GM19023 (cell line): ENCODE measurements around the gene TOLLIP.
"Not testable (repeated sequence)": the region's sequence is repeated elsewhere in the genome, so short reads cannot be mapped to it uniquely, and the experiment has no call there.

Experiments
- ATAC-seq: cut with Tn5 transposase; IDR thresholded peaks from one replicate; pipeline ENCODE4 v1.9.1; 2021; ENCODE audit warnings: mild to moderate bottlenecking, moderate library complexity; ENCODE audit not compliant: unreplicated experiment

TOLLIP gene

DNA sequence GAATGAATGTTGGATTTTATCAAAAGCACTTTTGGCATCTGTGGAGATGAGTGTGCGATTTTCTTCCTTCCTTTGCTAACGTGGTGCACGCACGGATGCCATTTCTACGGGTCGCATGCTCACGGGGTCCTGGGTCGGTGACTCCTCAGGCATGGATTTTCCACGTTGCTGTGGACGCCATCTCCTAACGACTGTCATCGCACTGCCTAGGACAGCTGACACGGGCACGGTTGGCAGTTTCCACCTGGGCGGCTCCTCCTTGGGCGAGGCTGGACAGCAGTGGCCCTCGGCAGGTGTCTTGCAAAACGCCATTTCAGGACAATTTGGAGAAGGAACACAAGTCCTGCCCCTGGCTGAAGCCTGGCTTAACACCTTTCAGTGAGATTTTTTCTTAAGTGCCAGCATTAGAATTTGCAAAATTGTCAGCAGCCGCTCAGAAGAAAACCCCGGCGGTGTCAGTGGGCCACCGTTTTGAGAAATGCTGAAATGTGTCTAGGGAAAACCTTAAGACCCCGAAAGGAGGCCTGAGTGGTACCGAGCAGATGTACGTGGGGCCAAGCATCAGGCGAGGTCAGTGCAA is 34.7 kb upstream of the TOLLIP start:
- no peak for ATAC-seq

DNA sequence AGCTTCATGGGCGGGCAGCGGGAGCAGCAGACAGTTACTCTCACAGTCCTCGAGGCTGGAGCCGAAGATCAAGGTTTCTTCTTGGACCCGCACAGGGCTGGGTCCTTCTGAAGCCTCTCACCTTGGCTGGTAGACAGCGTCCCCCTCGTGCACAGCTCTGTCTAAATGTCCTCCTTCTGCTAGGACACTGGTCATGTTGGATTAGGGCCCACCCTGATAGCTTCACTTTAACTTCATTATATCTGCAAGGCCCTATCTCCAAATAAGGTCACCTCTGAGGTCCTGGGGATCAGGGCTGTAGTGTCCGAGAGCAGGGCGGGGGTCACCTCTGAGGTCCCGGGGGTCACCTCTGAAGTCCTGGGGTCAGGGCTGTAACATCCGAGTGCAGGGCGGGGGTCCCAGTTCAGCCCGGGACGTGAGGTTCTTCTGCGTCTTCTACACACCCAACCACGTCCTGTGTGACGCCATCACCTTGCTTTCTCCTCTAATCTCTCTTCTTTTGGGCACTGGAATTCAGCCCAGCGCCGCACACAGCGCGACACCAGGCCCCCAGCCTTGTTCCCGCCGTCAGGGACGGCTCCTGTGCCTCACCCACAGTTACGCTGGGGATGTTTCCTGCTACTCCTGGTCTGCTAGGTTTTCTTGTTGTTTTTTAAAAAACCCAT is 34.1 kb upstream of the TOLLIP start:
- no peak for ATAC-seq

DNA sequence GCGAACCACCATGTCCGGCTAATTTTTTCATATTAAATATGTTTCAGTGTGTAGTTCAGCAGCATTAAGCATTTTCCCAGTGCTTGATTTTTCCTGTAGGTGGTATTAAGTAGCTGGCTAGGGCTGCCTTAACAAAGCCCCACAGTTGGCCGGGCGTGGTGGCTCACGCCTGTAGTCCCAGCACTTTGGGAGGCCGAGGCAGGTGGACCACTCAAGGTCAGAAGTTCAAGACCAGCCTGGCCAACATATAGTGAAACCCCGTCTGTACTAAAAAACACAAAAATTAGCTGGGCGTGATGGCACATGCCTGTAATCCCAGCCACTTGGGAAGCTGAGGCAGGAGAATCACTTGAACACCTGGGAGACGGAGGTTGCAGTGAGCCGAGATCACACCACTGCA is 33.5 kb upstream of the TOLLIP start:
- no peak for ATAC-seq

DNA sequence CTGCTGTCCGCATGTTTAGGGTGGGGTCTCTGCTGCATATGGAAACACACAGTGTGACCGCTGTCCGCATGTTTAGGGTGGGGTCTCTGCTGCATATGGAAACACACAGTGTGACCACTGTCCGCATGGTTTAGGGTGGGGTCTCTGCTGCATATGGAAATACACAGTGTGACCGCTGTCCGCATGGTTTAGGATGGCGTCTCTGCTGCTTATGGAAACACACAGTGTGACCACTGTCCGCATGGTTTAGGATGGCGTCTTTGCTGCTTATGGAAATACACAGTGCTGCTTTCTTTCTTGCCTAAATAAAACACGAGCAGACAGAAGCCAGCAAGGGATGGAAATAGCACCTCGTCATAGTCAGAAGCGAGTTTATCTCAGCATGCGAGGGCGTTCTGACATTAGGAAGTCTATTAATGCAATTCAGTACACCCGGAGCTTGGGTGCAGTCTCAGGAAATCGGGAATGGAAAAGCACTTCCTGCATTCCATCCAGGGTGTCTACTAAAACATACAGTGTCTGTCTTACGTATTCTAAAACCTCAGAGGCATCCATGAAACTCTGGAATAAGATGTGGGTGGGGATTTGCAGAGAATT is 32.6 kb upstream of the TOLLIP start:
- ATAC-seq = no peak

DNA sequence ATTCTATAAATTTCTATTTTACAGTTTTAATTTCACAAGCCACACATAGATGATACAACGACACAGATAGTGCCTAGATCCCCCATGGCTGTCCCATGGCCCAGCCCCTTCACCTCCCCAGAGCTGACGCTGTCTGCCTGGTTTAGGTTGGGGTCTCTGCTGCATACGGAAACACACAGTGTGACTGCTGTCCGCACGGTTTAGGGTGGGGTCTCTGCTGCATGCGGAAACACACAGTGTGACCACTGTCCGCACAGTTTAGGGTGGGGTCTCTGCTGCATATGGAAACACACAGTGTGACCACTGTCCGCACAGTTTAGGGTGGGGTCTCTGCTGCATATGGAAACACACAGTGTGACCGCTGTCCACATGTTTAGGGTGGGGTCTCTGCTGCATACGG is 31.8 kb upstream of the TOLLIP start:
- ATAC-seq = not testable (repeated sequence)

DNA sequence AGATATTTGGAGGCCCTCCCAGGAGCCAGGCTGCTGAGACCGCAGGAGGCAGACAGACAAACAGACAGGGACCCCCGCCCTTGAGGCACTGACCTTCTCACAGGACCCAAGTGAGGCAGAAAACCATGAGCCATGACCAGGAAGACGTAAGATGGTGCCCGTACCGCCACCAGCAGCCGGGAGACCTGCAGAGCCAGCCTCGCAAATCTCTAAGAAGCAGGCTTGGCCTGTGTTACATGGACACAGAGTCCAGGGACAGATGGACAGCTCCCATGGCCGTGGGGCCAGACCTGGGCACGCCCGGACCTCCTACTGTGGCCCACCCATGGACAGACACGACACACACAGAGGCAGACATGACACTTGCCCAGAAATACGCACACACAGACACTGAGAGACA is 30.7 kb upstream of the TOLLIP start:
- ATAC-seq = no peak

DNA sequence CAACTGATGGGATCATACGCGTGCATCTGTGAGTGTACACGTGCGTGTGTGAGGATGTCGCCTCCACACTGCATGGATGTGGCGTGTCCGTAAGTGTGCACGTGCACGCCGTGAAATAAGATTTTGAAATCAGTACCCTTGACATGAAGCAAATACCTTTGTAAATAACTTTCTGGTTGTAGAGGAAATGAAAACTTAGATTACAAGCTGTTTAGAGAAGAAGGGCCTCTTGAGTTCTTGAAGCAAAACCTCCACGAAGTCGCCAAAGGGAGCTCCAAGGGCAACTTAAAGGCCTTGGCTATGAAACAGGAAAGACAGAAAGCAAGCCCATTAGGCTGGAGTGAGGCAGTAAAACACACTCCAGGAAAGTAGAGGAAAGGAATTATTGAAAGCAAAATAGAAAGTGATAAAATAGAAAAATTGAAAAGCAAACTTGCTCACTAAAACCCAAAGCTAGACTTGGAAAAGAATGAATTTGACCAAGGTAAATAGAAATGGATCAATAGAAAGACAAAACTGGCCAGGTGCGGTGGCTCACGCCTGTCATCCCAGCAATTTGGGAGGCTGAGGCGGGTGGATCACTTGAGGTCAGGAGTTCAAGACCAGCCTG is 29.7 kb upstream of the TOLLIP start:
- ATAC-seq = no peak

DNA sequence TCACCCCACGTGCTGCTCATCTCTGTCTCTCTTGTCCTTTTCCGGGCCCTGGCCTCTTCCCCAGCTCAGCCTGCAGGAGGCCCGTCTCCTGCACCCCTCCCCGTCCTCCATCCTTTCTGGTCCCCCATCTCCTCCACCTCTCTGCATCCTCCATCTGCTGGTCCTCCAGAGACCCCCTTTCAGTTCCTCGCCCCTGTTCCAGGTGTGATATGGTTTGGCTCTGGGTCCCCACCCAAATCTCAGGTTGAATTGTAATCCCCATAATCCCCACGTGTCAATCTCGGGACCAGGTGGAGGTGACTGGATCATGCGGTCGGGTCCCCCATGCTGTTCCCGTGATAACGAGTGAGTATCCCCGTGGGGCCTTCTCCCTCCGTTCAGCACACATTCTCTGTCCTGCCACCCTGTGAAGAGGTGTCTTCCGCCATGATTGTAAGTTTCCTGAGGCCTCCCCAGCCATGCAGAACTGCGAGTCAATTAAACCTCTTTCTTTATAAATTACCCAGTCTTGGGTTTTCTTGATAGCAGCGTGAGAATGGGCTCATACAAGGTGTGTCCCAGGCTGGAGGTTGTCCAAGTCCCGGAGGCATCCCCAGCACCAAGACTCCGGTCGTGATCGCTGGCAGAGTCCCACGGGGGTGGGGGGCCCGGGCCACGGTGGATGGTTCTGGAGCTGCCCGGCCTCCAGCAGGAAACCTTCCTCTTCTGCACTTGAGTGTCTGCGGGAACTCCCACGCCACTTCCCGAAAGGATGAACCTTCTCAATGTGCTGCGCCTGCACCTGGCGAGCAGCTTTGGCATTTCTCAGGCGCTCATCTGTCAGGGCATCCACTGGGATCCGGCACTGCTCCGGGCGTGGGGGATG is 29.0 kb upstream of the TOLLIP start:
- ATAC-seq = no peak

DNA sequence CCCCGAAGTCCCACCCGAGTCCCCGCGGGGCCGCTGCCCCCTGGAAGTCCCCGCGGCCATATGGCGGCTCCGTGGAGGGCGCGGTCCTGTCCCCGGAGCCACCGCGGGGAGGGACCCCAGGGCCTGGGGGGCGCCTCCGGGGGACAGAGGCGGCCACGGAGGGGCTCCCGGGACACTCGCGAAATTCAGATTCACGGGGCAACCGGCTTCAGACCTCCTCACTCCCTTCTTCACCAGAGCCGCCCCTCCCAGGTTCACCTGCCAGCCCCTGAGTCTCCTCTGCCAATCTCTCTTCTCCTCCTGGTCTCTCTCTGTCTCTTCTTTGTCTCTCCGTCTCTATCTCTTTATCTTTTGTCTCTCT is 28.2 kb upstream of the TOLLIP start:
- no peak for ATAC-seq

DNA sequence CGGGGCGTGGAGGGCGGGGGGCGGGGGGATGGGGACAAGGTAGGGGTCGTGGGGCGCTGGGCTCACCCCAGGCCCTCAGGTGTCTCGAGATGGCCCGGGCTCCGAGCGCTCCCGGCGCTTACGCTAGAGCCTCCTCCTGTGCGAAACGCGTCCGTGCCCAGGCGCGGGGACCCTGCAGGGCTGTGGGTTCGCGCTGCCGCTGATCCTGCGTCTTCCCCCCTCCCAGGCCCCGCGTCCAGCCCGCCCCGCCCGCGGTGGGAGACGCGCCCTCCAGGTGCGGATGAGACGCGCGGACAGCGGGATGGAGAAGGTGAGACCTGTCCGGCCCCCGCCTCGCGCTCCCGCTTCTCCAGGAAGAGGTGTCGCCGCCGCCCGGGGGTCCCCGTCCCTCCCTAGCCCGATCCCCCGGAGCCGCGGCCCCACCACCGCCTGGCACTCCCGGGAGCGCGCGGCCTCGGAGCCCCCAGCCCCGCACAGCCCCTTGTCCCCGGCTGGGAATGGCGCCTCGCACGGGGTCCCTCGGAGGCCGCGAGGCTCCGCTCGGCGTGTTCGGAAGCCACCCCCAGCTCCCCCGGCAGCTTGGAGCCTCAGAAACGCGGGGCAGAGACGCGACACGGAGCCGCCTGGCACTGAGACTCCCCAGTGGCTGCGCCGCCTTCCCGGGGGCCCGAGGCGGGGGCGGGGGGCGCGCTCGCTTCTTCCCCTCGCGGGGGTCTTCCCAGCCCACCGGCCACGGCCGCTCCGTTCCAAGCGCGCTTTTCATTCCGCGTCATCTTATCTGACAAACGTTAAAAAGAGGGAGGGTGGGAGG is 27.6 kb upstream of the TOLLIP start:
- ATAC-seq = no peak

DNA sequence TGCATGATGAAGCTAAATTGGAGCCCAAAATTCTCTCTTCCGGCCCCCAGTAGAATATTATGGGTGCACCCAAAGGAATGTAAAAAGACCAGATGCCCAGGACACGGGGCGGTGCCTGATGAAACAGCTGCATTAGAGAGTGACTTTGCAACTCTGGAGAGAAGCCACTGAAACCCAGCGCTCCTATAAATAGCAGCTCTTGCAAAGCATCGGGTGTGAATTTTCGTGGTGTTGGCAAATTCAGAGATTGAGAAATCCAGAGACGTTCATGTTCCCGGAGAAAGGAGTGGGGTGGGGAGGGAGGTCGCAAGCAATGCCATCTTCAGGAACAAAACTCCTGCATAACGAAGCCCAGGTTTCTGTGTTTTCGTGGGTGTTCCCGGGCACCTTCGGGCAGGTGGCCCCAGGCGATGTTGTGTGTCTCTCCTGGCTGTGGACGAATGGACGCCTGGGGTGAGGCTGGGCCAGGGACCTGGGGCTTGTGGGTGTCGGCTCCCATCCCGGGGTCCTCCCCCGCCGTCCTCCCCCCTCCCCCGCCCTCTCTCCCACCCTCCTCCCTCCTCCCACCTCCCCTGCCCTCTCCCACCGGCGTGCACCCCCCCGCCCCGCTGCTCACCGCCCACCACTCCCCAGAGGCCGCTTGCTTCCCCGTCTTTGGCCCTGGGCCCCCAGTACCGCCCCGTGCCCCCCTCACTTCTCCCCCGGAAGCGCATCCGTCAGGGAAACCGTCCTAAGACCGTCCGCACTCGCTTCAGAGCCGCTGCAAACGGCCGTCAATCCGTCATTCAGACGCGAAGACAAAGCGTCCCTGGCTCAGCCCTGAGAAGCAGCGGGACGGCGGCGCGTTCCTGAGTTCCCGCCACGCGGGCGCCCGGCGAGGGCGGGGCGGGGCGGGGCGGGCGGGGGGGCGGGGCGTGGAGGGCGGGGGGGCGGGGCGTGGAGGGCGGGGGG is 26.7 kb upstream of the TOLLIP start:
- no peak for ATAC-seq

DNA sequence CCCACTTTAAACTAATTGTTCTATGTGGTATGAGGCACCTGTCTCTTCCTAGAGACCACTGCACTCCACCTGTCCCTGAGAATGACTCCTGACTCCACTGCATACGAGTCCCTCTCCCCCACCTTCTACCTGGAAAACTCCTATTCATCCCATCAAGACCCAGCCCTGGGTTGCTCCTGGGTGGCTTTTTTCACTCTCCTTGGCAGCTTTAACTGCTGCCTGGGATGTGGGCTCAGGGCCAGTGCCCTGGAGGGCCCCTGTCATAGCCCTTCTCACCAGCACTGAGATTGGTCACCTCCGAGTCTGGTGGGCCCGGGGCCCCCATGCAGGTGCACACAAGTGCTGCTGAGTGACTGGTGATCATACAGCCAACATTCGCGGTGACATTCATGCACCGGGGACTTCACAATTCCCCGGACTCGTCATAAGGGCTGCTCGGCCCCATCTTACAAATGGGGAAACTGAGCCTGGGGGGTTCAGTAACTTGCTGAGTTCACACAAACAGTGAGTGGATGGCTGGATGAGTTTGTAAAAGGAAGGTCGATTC is 25.9 kb upstream of the TOLLIP start:
- ATAC-seq = no peak

DNA sequence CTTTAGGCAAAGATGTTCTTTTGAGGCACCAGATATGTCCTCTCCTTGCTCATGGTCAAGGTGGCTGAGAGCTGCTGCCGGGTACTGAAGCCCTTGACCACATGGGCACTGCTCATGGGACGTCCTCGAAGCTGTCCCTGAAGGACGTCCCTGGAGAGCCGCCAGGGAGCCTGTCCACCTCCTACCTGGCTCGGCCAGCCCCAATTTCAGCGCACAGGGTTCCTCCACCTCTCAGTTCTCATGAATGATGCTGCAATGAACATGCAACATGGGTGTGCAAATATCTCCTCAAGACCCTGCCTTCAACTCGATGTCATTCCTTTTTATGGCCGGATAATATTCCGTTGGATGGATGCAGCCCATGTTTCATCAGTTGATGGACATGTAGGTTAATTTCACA is 24.4 kb upstream of the TOLLIP start:
- ATAC-seq = no peak

DNA sequence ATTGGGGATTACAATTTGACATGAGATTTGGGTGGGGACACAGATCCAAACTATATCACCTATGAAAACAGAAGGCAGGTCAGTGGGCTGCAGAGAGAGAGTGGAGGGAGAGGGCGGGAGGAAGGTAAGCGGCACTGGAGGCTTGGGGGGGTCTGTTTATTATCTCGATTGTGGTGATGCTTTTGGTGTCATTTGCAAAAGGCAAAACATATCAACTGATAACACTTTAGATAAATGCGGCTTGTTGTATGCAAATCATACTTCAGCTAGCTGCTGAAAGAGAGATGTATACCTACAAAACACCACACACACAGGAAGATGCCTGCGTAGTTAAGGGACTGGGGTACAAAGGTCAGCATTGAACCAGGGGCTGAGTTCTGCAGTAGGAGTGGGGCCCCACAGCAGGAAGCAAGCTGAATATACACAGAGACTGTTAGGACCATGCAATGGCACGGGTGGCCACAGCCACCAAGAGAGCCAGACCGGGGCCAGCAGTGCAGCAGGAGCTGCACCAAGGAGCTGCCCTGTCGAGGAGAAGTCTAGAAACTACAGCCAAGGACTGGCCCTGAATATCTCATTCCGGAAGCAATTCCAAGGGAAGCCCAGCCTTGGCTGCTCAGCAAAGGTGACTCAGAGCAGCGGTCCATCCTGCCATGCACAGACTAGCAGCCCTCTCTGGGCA is 23.8 kb upstream of the TOLLIP start:
- ATAC-seq = no peak

DNA sequence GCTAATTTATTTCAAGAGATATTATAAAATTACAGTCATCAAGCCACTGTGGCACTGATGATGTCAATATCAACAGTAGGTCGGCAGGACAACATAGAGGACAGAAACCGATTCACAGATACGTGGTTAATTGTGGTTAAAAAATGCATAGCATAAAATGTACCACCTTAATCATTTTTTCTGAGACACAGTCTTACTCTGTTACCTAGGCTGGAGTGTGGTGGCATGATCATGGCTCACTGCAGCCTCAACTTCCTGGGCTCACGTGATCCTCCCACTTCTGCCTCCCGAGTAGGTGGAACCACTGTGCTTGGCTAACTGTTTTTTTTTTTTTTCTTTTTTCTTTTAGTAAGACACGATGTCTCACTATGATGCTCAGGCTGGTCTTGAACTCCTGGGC is 21.0 kb upstream of the TOLLIP start:
- no peak for ATAC-seq

DNA sequence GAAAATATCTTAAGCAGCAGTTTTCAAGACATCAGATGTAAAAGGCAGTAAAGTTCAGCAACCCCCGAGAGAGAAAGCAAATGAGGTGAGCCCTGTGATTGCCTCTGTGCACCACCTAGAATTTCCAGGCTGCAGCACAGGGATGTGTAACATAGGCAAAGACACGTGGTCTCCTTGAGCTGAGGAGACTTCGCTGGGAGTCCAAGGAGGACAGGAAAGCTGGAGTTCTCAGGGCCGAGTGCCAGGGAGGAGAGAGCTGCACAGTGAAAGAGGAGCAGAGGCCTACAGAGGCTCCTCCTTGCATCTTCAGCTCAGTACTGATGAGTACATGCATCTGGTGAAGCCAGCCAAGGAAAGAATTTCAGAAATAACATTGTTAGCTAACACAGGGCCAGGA is 17.6 kb upstream of the TOLLIP start:
- no peak for ATAC-seq

DNA sequence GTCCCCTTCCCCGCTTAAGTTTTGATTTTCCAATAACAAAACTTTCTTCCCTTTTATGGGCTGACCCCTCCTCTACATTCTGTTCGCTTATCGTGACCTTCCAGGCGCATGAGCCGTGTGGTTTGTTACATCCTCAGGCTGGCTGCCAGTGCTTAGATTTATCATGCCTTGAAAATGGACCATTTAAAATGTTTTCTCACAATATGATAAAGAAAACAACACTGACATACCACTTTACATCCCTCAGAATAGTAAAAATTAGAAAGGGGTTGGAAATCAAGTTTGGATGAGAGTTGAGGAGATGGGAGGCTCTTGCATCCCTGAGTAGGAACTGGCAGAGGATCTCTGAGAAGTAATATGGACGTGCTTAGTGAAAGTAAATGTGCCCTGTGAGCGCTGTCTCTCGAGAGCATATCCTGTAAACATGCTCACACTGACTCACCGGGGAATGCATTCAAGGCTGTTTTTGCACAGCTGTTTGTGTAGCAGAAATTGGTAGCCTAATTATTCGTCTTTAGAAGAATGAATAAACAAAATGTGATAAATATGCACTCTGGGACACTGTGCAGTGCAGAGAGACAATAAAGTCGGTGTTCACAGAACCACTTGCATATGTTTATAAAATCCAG is 17.1 kb upstream of the TOLLIP start:
- no peak for ATAC-seq

DNA sequence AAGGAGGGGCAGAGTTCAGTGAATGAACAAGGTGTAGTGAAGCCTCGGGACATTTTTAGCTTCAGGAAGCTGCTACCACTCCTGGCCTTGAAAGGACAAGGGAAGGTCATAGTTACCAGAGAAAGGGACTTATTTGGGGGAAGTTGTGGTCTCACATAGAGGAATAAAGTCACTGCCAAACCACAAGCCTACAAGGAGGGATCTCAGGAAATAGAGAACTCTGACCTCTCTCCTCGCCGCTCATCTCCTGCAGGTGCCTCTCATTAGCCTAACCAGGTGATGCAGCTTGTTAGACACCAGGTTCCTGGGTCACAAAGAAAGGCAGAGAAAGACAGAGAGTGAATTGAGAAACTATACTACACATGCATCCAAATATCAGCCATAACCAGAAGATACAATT is 14.3 kb upstream of the TOLLIP start:
- ATAC-seq = no peak
